Mesenchymal stem cell (in vitro differentiated cells and primary cell): Measurements from ENCODE around the gene SNRPA.

Experiments
- DNase-seq: peaks from one replicate; pipeline ENCODE4 v3.0.0-alpha.2; 2013
- H2AFZ ChIP-seq: one replicate; pipeline ENCODE4 v1.6.1; 2013; ENCODE audit warnings: low read depth, mild to moderate bottlenecking, control low read depth, inconsistent platforms, low read length, moderate library complexity
- H2AK5ac ChIP-seq: 2 replicates; pipeline ENCODE4 v1.6.1; 2013; ENCODE audit warnings: low read length, moderate library complexity, mild to moderate bottlenecking, inconsistent platforms; ENCODE audit not compliant: severe bottlenecking
- H2BK120ac ChIP-seq: one replicate; pipeline ENCODE4 v1.6.1; 2013; ENCODE audit warnings: low read depth, mild to moderate bottlenecking, inconsistent platforms, low read length, moderate library complexity
- H2BK12ac ChIP-seq, 2 experiments: one replicate each; pipeline ENCODE4 v1.6.1; 2013; ENCODE audit warnings: inconsistent platforms in 2 of 2, low read length in 2 of 2, mild to moderate bottlenecking in 2 of 2, moderate library complexity in 2 of 2, control low read depth in 1 of 2
- H2BK15ac ChIP-seq: one replicate; pipeline ENCODE4 v1.6.1; 2013; ENCODE audit warnings: mild to moderate bottlenecking, low read depth, inconsistent platforms; ENCODE audit not compliant: poor library complexity, severe bottlenecking
- H2BK5ac ChIP-seq: 2 replicates; pipeline ENCODE4 v1.6.1; 2013; ENCODE audit warnings: low read depth, mild to moderate bottlenecking, low read length, control low read depth, inconsistent platforms; ENCODE audit not compliant: poor library complexity, severe bottlenecking
- H3K14ac ChIP-seq, 2 experiments: one replicate each; pipeline ENCODE4 v1.6.1; 2013; ENCODE audit warnings: inconsistent platforms in 2 of 2, low read length in 2 of 2, control low read depth in 1 of 2, mild to moderate bottlenecking in 1 of 2, moderate library complexity in 1 of 2
- H3K18ac ChIP-seq, 2 experiments: one replicate each; pipeline ENCODE4 v1.6.1; 2013; ENCODE audit warnings: inconsistent platforms in 2 of 2, low read length in 2 of 2, control low read depth in 1 of 2, low read depth in 1 of 2, mild to moderate bottlenecking in 1 of 2
- H3K23ac ChIP-seq, 2 experiments: one replicate each; pipeline ENCODE4 v1.6.1; 2013; ENCODE audit warnings: inconsistent platforms in 2 of 2, low read length in 2 of 2, mild to moderate bottlenecking in 2 of 2, moderate library complexity in 2 of 2, control low read depth in 1 of 2
- H3K27ac ChIP-seq: 2 replicates; pipeline ENCODE4 v1.5.1; 2013; ENCODE audit warnings: mild to moderate bottlenecking, moderate library complexity, low read length, control low read depth, inconsistent platforms; ENCODE audit not compliant: poor library complexity, severe bottlenecking
- H3K27me3 ChIP-seq, 2 experiments: 2 replicates each; pipeline versions ENCODE4 v1.6.1 to v1.7.0; 2013; ENCODE audit warnings: low read length in 2 of 2, mild to moderate bottlenecking in 2 of 2, moderate library complexity in 2 of 2, control low read depth in 1 of 2, inconsistent platforms in 1 of 2; ENCODE audit not compliant: control insufficient read depth in 1 of 2, insufficient read depth in 1 of 2
- H3K36me3 ChIP-seq, 2 experiments: 2 replicates each; pipeline versions ENCODE4 v1.6.1 to v1.7.0; 2013; ENCODE audit warnings: low read length in 2 of 2, control low read depth in 1 of 2, inconsistent platforms in 1 of 2, low read depth in 1 of 2, mild to moderate bottlenecking in 1 of 2; ENCODE audit not compliant: insufficient read depth in 2 of 2, control insufficient read depth in 1 of 2
- H3K4ac ChIP-seq, 2 experiments: one replicate each; pipeline ENCODE4 v1.6.1; 2013; ENCODE audit warnings: inconsistent platforms in 2 of 2, low read length in 2 of 2, mild to moderate bottlenecking in 2 of 2, moderate library complexity in 2 of 2, control low read depth in 1 of 2, low read depth in 1 of 2
- H3K4me1 ChIP-seq: 2 replicates; pipeline ENCODE4 v1.6.1; 2013; ENCODE audit warnings: low read depth, low read length, control low read depth; ENCODE audit not compliant: control insufficient read depth, insufficient read depth
- H3K4me2 ChIP-seq: 2 replicates; pipeline ENCODE4 v1.6.1; 2013; ENCODE audit warnings: low read length, mild to moderate bottlenecking, inconsistent platforms; ENCODE audit not compliant: poor library complexity, severe bottlenecking
- H3K4me3 ChIP-seq, 2 experiments: 2 replicates each; pipeline versions ENCODE4 v1.5.1 to v1.7.0; 2013; ENCODE audit warnings: low read length in 2 of 2, mild to moderate bottlenecking in 2 of 2, control low read depth in 1 of 2, low read depth in 1 of 2; ENCODE audit not compliant: insufficient read depth in 1 of 2
- H3K79me1 ChIP-seq: replicated peaks from 2 replicates; pipeline ENCODE4 v1.6.1; 2013; ENCODE audit warnings: mild to moderate bottlenecking, control low read depth, low read length, inconsistent platforms; ENCODE audit not compliant: poor library complexity, severe bottlenecking
- H3K9ac ChIP-seq: 2 replicates; pipeline ENCODE4 v1.7.0; 2013; ENCODE audit warnings: mild to moderate bottlenecking, low read length, moderate library complexity
- H3K9me3 ChIP-seq: 2 replicates; pipeline ENCODE4 v1.7.0; 2013; ENCODE audit warnings: mild to moderate bottlenecking, low read length; ENCODE audit not compliant: control insufficient read depth
- H4K8ac ChIP-seq: one replicate; pipeline ENCODE4 v1.6.1; 2013; ENCODE audit warnings: inconsistent platforms, mild to moderate bottlenecking, low read length, moderate library complexity
- H4K91ac ChIP-seq: one replicate; pipeline ENCODE4 v1.6.1; 2013; ENCODE audit warnings: mild to moderate bottlenecking, low read length, inconsistent platforms
- WGBS: methylation state at CpG from one replicate; pipeline ENCODE4 v1.1.7; 2013; ENCODE audit warnings: mixed read lengths; 5-methylcytosine and 5-hydroxymethylcytosine counted together

SNRPA gene

GRCh38 chr19:40798683-40799557 lies 47.9 kb downstream of the SNRPA start, which contains the start of gene EGLN2:
Gene EGLN2, plus strand, starts transcription at chr19:40799191. Its CDS starts 1,382 bp downstream, at chr19:40800573.
- Histone ChIP-seq H3K4me2 (peak within 1 kb of the TSS; percentile 93), H2BK15ac (peak within 1 kb of the TSS; percentile 94), H3K79me1 (peaks cover 2% of the 10 kb centered on the region), H3K9me3 (no peaks in the 10 kb centered on the region), H2BK5ac (peak within 1 kb of the TSS; percentile 78), H3K18ac (peak within 1 kb of the TSS; percentile 86 to 93), H3K36me3 (peaks cover 35 to 46% of the 10 kb centered on the region in 2 experiments), H3K23ac (peak within 1 kb of the TSS in 1 of 2 experiments; percentile 78), H2BK12ac (peak within 1 kb of the TSS in 1 of 2 experiments; percentile 46), H4K91ac (peak within 1 kb of the TSS; percentile 92), H3K4ac (peak within 1 kb of the TSS; percentile 86 to 96), H2AK5ac (no peak within 1 kb of the TSS), H4K8ac (peak within 1 kb of the TSS; percentile 87), H3K4me1 (peaks cover 41% of the 10 kb centered on the region), H3K9ac (peak within 1 kb of the TSS; percentile 93), H3K27ac (peak within 1 kb of the TSS; percentile 91), H2BK120ac (peak within 1 kb of the TSS; percentile 95), H2AFZ (no peak within 1 kb of the TSS), H3K14ac (peak within 1 kb of the TSS; percentile 5 to 94), H3K4me3 (peak within 1 kb of the TSS; percentile 72 to 83), H3K27me3 (no peaks in the 10 kb centered on the region)
- peak; percentile 100 for DNase-seq
- 0% methylated on average over 35 of the region's 110 CpGs for WGBS

DNA sequence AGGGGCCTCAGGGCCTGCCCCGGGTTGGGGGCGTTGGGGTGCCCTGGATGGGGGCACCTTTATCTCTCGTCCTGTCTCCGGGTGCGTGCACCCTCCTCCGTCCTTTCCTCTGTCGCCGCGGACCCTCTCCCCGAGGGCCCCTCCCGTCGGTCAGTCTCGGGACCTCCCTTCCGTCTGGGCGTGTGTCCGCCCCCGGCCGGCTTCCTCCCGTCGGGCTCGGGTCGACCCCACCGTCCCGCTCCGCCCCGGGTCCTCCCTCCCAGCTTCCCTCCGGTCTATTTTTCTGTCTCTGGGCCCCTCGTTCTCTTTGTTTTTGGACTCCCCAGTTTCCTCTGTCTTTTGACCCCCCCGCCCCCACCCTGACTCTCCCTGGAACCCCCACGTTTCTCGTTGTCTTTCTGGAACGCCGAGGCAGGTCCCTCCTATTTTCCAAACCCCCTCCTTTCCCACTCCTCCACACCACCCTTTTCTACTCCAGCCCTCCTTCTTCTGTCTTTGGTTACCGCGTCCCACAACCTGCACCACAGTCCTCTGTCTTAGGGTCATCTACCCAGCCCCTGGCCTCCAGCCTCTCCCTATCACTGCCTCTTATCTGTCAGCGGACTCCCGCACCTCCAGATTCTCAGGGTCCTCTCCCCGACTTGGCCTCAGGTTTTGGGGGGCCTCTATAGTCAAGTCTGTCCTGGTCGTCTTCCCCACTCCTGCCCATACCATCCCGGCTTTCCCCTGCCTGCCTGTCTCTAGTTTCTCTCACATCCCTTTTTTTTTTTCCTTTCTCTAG lies 48.7 kb downstream of the SNRPA start:
- Histone ChIP-seq H2AFZ (no peak overlapping the region), H3K14ac (peak overlapping the region; percentile 5 to 94), H3K23ac (peak overlapping the region in 1 of 2 experiments; percentile 78), H3K36me3 (peaks cover 44 to 54% of the 10 kb centered on the region in 2 experiments), H2BK120ac (peak overlapping the region; percentile 95), H3K4ac (peak overlapping the region; percentile 86 to 96), H3K18ac (peak overlapping the region; percentile 86 to 93), H3K9ac (peak overlapping the region; percentile 93), H2BK5ac (peak overlapping the region; percentile 31), H4K91ac (peak overlapping the region; percentile 92), H2BK15ac (no peak overlapping the region), H2AK5ac (no peak overlapping the region), H3K9me3 (no peaks in the 10 kb centered on the region), H3K4me3 (peak overlapping the region; percentile 72 to 83), H3K79me1 (peaks cover 2% of the 10 kb centered on the region), H3K27ac (peak overlapping the region; percentile 69), H4K8ac (peak overlapping the region; percentile 87), H3K4me1 (peaks cover 46% of the 10 kb centered on the region), H3K4me2 (peak overlapping the region; percentile 93), H3K27me3 (no peaks in the 10 kb centered on the region), H2BK12ac (peak overlapping the region in 1 of 2 experiments; percentile 6)
- peak; percentile 37 for DNase-seq
- 3% methylated on average over 40 of the region's 40 CpGs for WGBS

DNA sequence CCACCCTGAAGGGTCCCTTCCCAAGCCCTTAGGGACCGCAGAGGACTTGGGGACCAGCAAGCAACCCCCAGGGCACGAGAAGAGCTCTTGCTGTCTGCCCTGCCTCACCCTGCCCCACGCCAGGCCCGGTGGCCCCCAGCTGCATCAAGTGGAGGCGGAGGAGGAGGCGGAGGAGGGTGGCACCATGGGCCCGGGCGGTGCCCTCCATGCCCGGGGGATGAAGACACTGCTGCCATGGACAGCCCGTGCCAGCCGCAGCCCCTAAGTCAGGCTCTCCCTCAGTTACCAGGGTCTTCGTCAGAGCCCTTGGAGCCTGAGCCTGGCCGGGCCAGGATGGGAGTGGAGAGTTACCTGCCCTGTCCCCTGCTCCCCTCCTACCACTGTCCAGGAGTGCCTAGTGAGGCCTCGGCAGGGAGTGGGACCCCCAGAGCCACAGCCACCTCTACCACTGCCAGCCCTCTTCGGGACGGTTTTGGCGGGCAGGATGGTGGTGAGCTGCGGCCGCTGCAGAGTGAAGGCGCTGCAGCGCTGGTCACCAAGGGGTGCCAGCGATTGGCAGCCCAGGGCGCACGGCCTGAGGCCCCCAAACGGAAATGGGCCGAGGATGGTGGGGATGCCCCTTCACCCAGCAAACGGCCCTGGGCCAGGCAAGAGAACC lies 49.5 kb downstream of the SNRPA start:
- Histone ChIP-seq H3K23ac (peak overlapping the region in 1 of 2 experiments; percentile 47), H2BK15ac (no peak overlapping the region), H2BK12ac (peak overlapping the region in 1 of 2 experiments; percentile 15), H3K4ac (no peak overlapping the region), H3K14ac (peak overlapping the region in 1 of 2 experiments; percentile 94), H2BK120ac (no peak overlapping the region), H4K8ac (no peak overlapping the region), H2AFZ (no peak overlapping the region), H3K79me1 (peaks cover 4% of the 10 kb centered on the region), H3K4me1 (peaks cover 50% of the 10 kb centered on the region), H3K9ac (peak overlapping the region; percentile 93), H3K4me2 (peak overlapping the region; percentile 93), H3K27ac (no peak overlapping the region), H3K18ac (peak overlapping the region in 1 of 2 experiments; percentile 5), H3K9me3 (no peaks in the 10 kb centered on the region), H2BK5ac (no peak overlapping the region), H3K36me3 (peaks cover 51 to 61% of the 10 kb centered on the region in 2 experiments), H2AK5ac (no peak overlapping the region), H4K91ac (no peak overlapping the region), H3K27me3 (no peaks in the 10 kb centered on the region), H3K4me3 (peak overlapping the region; percentile 45 to 83)
- DNase-seq = no peak
- 89% methylated on average over 26 of the region's 27 CpGs for WGBS
